GM23338 (cell line): ENCODE results near the gene CRX. TPM values are rescaled to one million over a fixed set of nuclear protein-coding genes. Genes with fewer than 3 reads are reported as not detected.
A peak's percentile ranks its signal among the peaks of the same experiment; 100 is the strongest.
"Not testable (repeated sequence)": the region's sequence is repeated elsewhere in the genome, so short reads cannot be mapped to it uniquely, and the experiment has no call there.

Experiments used
- ATAC-seq: fragments of 200-7000 bp; cut with Tn5 transposase; 3 replicates; pipeline ENCODE4 v1.9.1; 2020
- DNase-seq: peaks from one replicate; pipeline ENCODE4 v3.0.0-alpha.2; 2015; ENCODE audit warnings: low spot score
- H2AFZ ChIP-seq: fragments of 200-600 bp; sonication (generic); 2 replicates; pipeline ENCODE4 v1.8.0; 2016; ENCODE audit warnings: antibody characterized with exemption, mild to moderate bottlenecking, moderate library complexity
- H3F3A ChIP-seq: fragments of 200-600 bp; sonication (generic); replicated peaks from 2 replicates; pipeline ENCODE4 v1.8.0; 2017; ENCODE audit warnings: antibody characterized with exemption, mixed run types, low read depth
- H3K27ac ChIP-seq: fragments of 200-600 bp; sonication (generic); 2 replicates; pipeline ENCODE4 v1.6.1; 2016; ENCODE audit warnings: low read depth
- H3K27me3 ChIP-seq: fragments of 200-600 bp; sonication (generic); 2 replicates; pipeline ENCODE4 v1.8.0; 2016; ENCODE audit warnings: mild to moderate bottlenecking, mixed run types, moderate library complexity; ENCODE audit not compliant: insufficient read depth
- H3K36me3 ChIP-seq: fragments of 200-600 bp; sonication (generic); 2 replicates; pipeline ENCODE4 v1.8.0; 2016; ENCODE audit warnings: mild to moderate bottlenecking; ENCODE audit not compliant: insufficient read depth
- H3K4me1 ChIP-seq: fragments of 200-600 bp; sonication (generic); 2 replicates; pipeline ENCODE4 v1.8.0; 2016; ENCODE audit warnings: mild to moderate bottlenecking, moderate library complexity; ENCODE audit not compliant: insufficient read depth
- H3K4me2 ChIP-seq: fragments of 200-600 bp; sonication (generic); 2 replicates; pipeline ENCODE4 v1.7.1; 2017; ENCODE audit warnings: mixed run types
- H3K4me3 ChIP-seq: fragments of 200-600 bp; sonication (generic); 2 replicates; pipeline ENCODE4 v1.6.1; 2016; ENCODE audit warnings: mixed run types
- H3K79me2 ChIP-seq: fragments of 200-600 bp; sonication (generic); replicated peaks from 2 replicates; pipeline ENCODE4 v1.8.0; 2017; ENCODE audit warnings: mild to moderate bottlenecking; ENCODE audit not compliant: insufficient read depth
- H3K9me2 ChIP-seq: fragments of 200-600 bp; sonication (generic); 2 replicates; pipeline ENCODE4 v1.8.0; 2017; ENCODE audit not compliant: insufficient read depth
- H4K20me1 ChIP-seq: fragments of 200-600 bp; sonication (generic); replicated peaks from 2 replicates; pipeline ENCODE4 v1.8.0; 2017; ENCODE audit warnings: mild to moderate bottlenecking; ENCODE audit not compliant: insufficient read depth
- H3K27ac Mint-ChIP-seq: 2 replicates; pipeline ENCODE4 v1.8.0; 2020; ENCODE audit warnings: inconsistent platforms, mild to moderate bottlenecking, moderate library complexity, mixed read lengths
- H3K27me3 Mint-ChIP-seq: 3 replicates; pipeline ENCODE4 v1.8.0; 2022; ENCODE audit warnings: low read depth, mild to moderate bottlenecking, moderate library complexity, mixed read lengths, inconsistent platforms; ENCODE audit not compliant: insufficient read depth, poor library complexity
- H3K36me3 Mint-ChIP-seq: 3 replicates; pipeline ENCODE4 v1.8.0; 2021; ENCODE audit warnings: low read depth, mild to moderate bottlenecking, inconsistent platforms, moderate library complexity, mixed read lengths
- H3K4me1 Mint-ChIP-seq: 3 replicates; pipeline ENCODE4 v1.8.0; 2020; ENCODE audit warnings: mild to moderate bottlenecking, inconsistent platforms, mixed read lengths
- H3K4me3 Mint-ChIP-seq: 3 replicates; pipeline ENCODE4 v1.8.0; 2021; ENCODE audit warnings: moderate library complexity, mild to moderate bottlenecking, inconsistent platforms, mixed read lengths
- H3K9me3 Mint-ChIP-seq: 3 replicates; pipeline ENCODE4 v1.8.0; 2020; ENCODE audit warnings: moderate library complexity, mild to moderate bottlenecking, inconsistent platforms, mixed read lengths
- EZH2 ChIP-seq: fragments of 200-600 bp; sonication (generic); IDR thresholded peaks from one replicate; pipeline ENCODE4 v1.8.0; 2017; ENCODE audit warnings: antibody characterized with exemption, mild to moderate bottlenecking, low read depth; ENCODE audit not compliant: unreplicated experiment
- EZH2phosphoT487 ChIP-seq: fragments of 200-600 bp; sonication (generic); IDR thresholded peaks from one replicate; pipeline ENCODE4 v1.8.1; 2018; ENCODE audit warnings: antibody characterized with exemption; ENCODE audit not compliant: unreplicated experiment
- JUNB ChIP-seq: IDR thresholded peaks from one replicate; pipeline ENCODE4 v1.6.1; 2016; ENCODE audit warnings: antibody characterized with exemption; ENCODE audit not compliant: unreplicated experiment
- POLR2AphosphoS5 ChIP-seq: IDR thresholded peaks from 2 replicates; pipeline ENCODE4 v1.6.1; 2016; ENCODE audit warnings: antibody characterized with exemption, low read depth
- polyA plus RNA-seq: library from polyadenylated mRNA; unstranded; fragments of >200 nt; fragmentation: Nextera tagmentation; extraction: Ambion mirVana; gene quantifications from 2 replicates; pipeline ENCODE4 v1.2.1, GENCODE V29; 2016
- total RNA-seq: library from RNA; depleted of rRNA; stranded (reverse); fragments of >200 nt; shearing (Covaris generic); gene quantifications from 2 replicates; pipeline ENCODE4 v1.2.3, GENCODE V29; 2014
- TF ChIP-seq, protein P1 (sequence below): IDR thresholded peaks from 2 replicates; pipeline ENCODE4 v1.6.1; 2016; ENCODE audit warnings: antibody characterized with exemption
- TF ChIP-seq, protein P2 (sequence below), 2 experiments: fragments of 200-600 bp in 1 of 2; sonication (generic) in 1 of 2; conservative IDR thresholded peaks; 2 replicates each; pipeline versions ENCODE4 v1.5.1 to v1.6.1; 2016 to 2017; ENCODE audit warnings: antibody characterized with exemption in 2 of 2, low read depth in 2 of 2, mild to moderate bottlenecking in 2 of 2, moderate library complexity in 1 of 2
- TF ChIP-seq, protein P3 (sequence below): IDR thresholded peaks from one replicate; pipeline ENCODE4 v1.6.1; 2018; ENCODE audit warnings: antibody characterized with exemption; ENCODE audit not compliant: unreplicated experiment

The CRX gene
- total and polyA plus RNA-seq, 2 experiments from 2014 or later, result 0.15 TPM; not detected in 1

DNA sequence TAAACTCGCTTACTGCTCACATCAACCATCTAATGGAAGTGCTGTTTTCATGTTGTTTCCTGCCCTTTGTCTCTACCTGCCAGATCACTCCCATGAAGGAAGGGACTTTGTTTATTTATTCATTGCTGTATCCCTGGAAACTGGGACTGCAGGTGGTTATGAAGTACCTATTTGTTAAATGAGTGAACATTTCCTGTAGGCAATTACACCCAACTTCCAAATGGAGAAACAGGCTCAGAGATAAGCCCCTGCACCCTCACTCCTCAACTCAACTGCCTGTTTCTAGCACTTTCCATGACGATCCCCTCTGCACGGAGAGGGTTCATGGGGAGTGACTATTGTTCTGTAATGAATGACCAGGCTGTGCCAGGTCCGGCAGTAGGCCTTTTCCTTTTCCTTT lies 45.2 kb upstream of the CRX start:
- H3K27ac Mint-ChIP-seq, result peak overlapping the region; percentile 38; the same call in 1 of the 2 replicates
- H3K4me1 Mint-ChIP-seq, result peaks cover 20% of the 10 kb centered on the region
- Histone ChIP-seq H3F3A (peaks cover 6% of the 10 kb centered on the region; the same call in 1 of the 2 replicates), H3K27ac (peak overlapping the region; percentile 5; the same call in 1 of the 2 replicates), H4K20me1 (peaks cover 10% of the 10 kb centered on the region), H3K9me2 (no peaks in the 10 kb centered on the region), H3K4me1 (peaks cover 7% of the 10 kb centered on the region; the same call in 1 of the 2 replicates), H3K36me3 (peaks cover 6% of the 10 kb centered on the region; the same call in 1 of the 2 replicates), H3K27me3 (no peaks in the 10 kb centered on the region), H3K4me3 (no peak overlapping the region), H3K79me2 (peaks cover 29% of the 10 kb centered on the region), H3K4me2 (no peak overlapping the region), H2AFZ (no peak overlapping the region)
- DNase-seq (peak; percentile 70), ATAC-seq (no peak)
- TF ChIP-seq, protein P1, sequence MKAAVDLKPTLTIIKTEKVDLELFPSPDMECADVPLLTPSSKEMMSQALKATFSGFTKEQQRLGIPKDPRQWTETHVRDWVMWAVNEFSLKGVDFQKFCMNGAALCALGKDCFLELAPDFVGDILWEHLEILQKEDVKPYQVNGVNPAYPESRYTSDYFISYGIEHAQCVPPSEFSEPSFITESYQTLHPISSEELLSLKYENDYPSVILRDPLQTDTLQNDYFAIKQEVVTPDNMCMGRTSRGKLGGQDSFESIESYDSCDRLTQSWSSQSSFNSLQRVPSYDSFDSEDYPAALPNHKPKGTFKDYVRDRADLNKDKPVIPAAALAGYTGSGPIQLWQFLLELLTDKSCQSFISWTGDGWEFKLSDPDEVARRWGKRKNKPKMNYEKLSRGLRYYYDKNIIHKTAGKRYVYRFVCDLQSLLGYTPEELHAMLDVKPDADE, result no peak
- TF ChIP-seq EZH2 (no peak), POLR2AphosphoS5 (no peak), JUNB (no peak), EZH2phosphoT487 (no peak)
- TF ChIP-seq, protein P2, sequence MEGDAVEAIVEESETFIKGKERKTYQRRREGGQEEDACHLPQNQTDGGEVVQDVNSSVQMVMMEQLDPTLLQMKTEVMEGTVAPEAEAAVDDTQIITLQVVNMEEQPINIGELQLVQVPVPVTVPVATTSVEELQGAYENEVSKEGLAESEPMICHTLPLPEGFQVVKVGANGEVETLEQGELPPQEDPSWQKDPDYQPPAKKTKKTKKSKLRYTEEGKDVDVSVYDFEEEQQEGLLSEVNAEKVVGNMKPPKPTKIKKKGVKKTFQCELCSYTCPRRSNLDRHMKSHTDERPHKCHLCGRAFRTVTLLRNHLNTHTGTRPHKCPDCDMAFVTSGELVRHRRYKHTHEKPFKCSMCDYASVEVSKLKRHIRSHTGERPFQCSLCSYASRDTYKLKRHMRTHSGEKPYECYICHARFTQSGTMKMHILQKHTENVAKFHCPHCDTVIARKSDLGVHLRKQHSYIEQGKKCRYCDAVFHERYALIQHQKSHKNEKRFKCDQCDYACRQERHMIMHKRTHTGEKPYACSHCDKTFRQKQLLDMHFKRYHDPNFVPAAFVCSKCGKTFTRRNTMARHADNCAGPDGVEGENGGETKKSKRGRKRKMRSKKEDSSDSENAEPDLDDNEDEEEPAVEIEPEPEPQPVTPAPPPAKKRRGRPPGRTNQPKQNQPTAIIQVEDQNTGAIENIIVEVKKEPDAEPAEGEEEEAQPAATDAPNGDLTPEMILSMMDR (conservative IDR thresholded peaks at IDR 0.05; ENCODE audit: low read depth in 2 of 2), result no peak
- TF ChIP-seq, protein P3, sequence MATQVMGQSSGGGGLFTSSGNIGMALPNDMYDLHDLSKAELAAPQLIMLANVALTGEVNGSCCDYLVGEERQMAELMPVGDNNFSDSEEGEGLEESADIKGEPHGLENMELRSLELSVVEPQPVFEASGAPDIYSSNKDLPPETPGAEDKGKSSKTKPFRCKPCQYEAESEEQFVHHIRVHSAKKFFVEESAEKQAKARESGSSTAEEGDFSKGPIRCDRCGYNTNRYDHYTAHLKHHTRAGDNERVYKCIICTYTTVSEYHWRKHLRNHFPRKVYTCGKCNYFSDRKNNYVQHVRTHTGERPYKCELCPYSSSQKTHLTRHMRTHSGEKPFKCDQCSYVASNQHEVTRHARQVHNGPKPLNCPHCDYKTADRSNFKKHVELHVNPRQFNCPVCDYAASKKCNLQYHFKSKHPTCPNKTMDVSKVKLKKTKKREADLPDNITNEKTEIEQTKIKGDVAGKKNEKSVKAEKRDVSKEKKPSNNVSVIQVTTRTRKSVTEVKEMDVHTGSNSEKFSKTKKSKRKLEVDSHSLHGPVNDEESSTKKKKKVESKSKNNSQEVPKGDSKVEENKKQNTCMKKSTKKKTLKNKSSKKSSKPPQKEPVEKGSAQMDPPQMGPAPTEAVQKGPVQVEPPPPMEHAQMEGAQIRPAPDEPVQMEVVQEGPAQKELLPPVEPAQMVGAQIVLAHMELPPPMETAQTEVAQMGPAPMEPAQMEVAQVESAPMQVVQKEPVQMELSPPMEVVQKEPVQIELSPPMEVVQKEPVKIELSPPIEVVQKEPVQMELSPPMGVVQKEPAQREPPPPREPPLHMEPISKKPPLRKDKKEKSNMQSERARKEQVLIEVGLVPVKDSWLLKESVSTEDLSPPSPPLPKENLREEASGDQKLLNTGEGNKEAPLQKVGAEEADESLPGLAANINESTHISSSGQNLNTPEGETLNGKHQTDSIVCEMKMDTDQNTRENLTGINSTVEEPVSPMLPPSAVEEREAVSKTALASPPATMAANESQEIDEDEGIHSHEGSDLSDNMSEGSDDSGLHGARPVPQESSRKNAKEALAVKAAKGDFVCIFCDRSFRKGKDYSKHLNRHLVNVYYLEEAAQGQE, result no peak
- peaks cover 24% of the 10 kb centered on the region for H3K27me3 Mint-ChIP-seq
- H3K4me3 Mint-ChIP-seq, result peak overlapping the region; percentile 8; the same call in 1 of the 3 replicates
- H3K9me3 Mint-ChIP-seq, result no peaks in the 10 kb centered on the region
- H3K36me3 Mint-ChIP-seq, result peaks cover 24% of the 10 kb centered on the region

DNA sequence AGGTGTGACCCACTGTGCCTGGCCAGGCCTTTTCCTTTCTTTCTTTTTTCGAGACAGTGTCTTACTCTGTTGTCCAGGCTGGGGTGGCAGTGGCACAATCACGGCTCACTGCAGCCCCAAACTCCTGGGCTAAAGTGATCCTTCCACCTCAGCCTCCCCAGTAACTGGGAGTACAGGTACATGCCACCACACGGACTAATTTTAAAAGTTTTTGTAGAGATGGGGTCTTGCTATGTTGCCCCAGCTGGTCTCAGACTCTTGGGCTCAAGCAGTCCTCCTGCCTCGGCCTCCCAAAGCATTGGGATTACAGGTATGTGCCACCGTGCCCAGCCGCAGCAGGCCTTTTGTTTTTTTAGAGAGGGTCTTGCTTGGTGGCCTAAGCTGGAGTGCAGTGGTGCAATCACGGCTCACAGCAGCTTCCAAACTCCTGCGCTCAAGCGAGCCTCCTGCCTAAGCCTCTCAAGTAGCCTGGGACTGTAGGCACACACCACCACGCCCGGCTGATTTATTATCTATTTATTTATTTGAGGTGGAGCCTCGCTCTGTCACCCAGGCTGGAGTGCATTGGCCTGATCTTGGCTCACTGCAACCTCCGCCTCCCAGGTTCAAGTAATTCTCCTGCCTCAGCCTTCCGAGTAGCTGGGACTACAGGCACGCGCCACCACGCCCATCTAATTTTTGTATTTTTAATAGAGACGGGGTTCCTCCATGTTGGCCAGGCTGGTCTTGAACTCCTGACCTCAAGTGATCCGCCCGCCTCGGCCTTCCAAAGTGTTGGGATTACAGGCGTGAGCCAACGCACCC lies 44.3 kb upstream of the CRX start:
- Histone ChIP-seq H3K4me3 (peak overlapping the region; percentile 98), H3K4me2 (peak overlapping the region; percentile 97), H3F3A (peaks cover 13% of the 10 kb centered on the region; the same call in 1 of the 2 replicates), H3K27ac (peak overlapping the region; percentile 98), H4K20me1 (peaks cover 10% of the 10 kb centered on the region), H3K79me2 (peaks cover 32% of the 10 kb centered on the region), H3K36me3 (peaks cover 11% of the 10 kb centered on the region; the same call in 1 of the 2 replicates)
- H3K9me2 ChIP-seq, H2AFZ ChIP-seq, H3K9me3 Mint-ChIP-seq, H3K4me1 ChIP-seq, H3K27me3 ChIP-seq, DNase-seq, ATAC-seq: not testable (repeated sequence)
- Mint-ChIP-seq H3K4me1 (peaks cover 20% of the 10 kb centered on the region), H3K36me3 (peaks cover 32% of the 10 kb centered on the region), H3K27ac (peak overlapping the region; percentile 98; the same call in 1 of the 2 replicates), H3K4me3 (peak overlapping the region; percentile 90), H3K27me3 (peaks cover 25% of the 10 kb centered on the region)
